ENCODE results near the gene DNAJB13. TPM values are rescaled to one million over a fixed set of nuclear protein-coding genes. Genes with fewer than 3 reads are reported as not detected.
A peak's percentile ranks its signal among the peaks of the same experiment; 100 is the strongest.

DNAJB13 gene
- total and polyA plus RNA-seq, 2 of the 13 experiments (the other 11 are each of a cell fraction or from before 2014, with no cell fraction given), result 2.3 TPM; not detected in 1

DNA sequence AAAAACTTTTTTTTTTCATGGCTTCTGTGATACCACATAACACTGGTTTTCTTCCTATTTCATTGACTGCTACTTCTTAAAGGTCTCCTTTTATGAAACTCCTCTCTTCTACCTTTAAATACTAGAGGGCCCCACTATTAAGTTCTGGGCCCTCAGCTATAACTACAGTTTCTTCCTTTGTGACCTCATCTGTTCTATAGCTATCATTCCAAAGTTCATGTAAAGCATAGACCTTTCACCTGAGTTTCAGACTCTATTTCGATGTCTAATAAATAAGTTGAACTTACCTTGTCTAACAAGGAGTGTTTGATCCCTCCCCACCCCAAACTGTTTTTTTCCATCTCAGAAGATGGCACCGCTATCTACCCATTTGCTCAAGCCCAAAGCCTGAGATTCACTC, 38.8 kb upstream of the DNAJB13 start (continued):
- TF ChIP-seq ZNF318 (CRISPR knock-in tag; IDR thresholded peaks at IDR 0.05) (no peak), ZNF136 (CRISPR knock-in tag; IDR thresholded peaks at IDR 0.05; ENCODE audit: low read depth) (no peak), ZNF747 (CRISPR knock-in tag; IDR thresholded peaks at IDR 0.05; ENCODE audit: borderline replicate concordance) (no peak)

GRCh38 chr11:73913472-73913871, 37.4 kb upstream of the DNAJB13 start:
- Histone ChIP-seq H3K36me3 (replicated peaks in 1 of 2; ENCODE audit: control insufficient read depth in 1 of 2, insufficient read depth in 2 of 2, low read length in 2 of 2) (peaks cover 12 to 58% of the 10 kb centered on the region in 2 experiments), H3K27ac (ENCODE audit: extremely low read length, insufficient read depth, low read length) (no peak overlapping the region), H3K9ac (ENCODE audit: insufficient read depth, low read depth, low read length) (no peak overlapping the region), H2AFZ (ENCODE audit: low read length) (no peak overlapping the region), H3K27me3 (ENCODE audit: control insufficient read depth in 1 of 2, insufficient read depth in 2 of 2, low read length in 2 of 2) (no peaks in the 10 kb centered on the region), H3K9me3 (ENCODE audit: low read length) (no peaks in the 10 kb centered on the region), H3K79me2 (ENCODE audit: insufficient read depth, low read length) (no peaks in the 10 kb centered on the region), H3K4me1 (ENCODE audit: insufficient read depth, low read length) (0 out of 2 replicates have a peak, but pooled peaks cover 9% of the 10 kb centered on the region), H4K20me1 (ENCODE audit: insufficient read depth, low read length) (no peaks in the 10 kb centered on the region), H3K4me2 (ENCODE audit: low read depth, low read length) (no peak overlapping the region), H3K4me3 (replicated peaks in 1 of 3; ENCODE audit: insufficient read depth in 1 of 3, low read depth in 2 of 3, low read length in 3 of 3) (no peak overlapping the region)
- ChIA-PET CTCF (ENCODE audit: low intra/inter-chr PET ratio, low total read pairs) (no interaction called here), POLR2A (no interaction called here)
- FAIRE-seq, result no peak
- no peak for ATAC-seq
- TF ChIP-seq ATF7 (IDR thresholded peaks at IDR 0.05) (peak; percentile 81), ATF7 (CRISPR knock-in tag; IDR thresholded peaks at IDR 0.05) (no peak), ZNF367 (CRISPR knock-in tag; IDR thresholded peaks at IDR 0.05; ENCODE audit: borderline replicate concordance) (no peak), CREB1 (IDR thresholded peaks at IDR 0.05) (peak; percentile 40), CREB1 (CRISPR knock-in tag; IDR thresholded peaks at IDR 0.05) (no peak), SKI (IDR thresholded peaks at IDR 0.05; ENCODE audit: partially characterized antibody) (no peak)
- BruUV-seq (replicated peaks), result no TSS peak
- no peak for DNase-seq (ENCODE audit: low spot score)
- in situ Hi-C loops (cut with HindIII; ENCODE audit: extremely low pct_ligation_motif_present, low pct_unique_long_range_greater_than_20kb), result no loop called here
- intact Hi-C loops (cut with micrococcal nuclease; ENCODE audit: unreplicated experiment), result no loop called here

Data from HepG2 (cell line).